ENCODE measurements around the gene TCP11.

Gene TCP11

GRCh38 chr6:35105078-35105477 is 36.1 kb downstream of the TCP11 start:
- H3K4me3 ChIP-seq (ENCODE audit: low read depth in 1 of 2, low read length in 1 of 2): no peak overlapping the region
- TF ChIP-seq CTCF (IDR thresholded peaks at IDR 0.05): no peak
- H3K9me3 ChIP-seq: no peaks in the 10 kb centered on the region
- H3K27ac ChIP-seq: no peak overlapping the region
- H3K27me3 ChIP-seq: no peaks in the 10 kb centered on the region
- H3K4me1 ChIP-seq (ENCODE audit: control insufficient read depth in 1 of 2, insufficient read depth in 1 of 2, low read depth in 1 of 2, low read length in 1 of 2): no peaks in the 10 kb centered on the region
- H3K36me3 ChIP-seq: no peaks in the 10 kb centered on the region

GRCh38 chr6:35099116-35099515 is 42.0 kb downstream of the TCP11 start:
- Histone ChIP-seq H3K4me3 (ENCODE audit: low read depth in 1 of 2, low read length in 1 of 2) (no peak overlapping the region), H3K9me3 (no peaks in the 10 kb centered on the region), H3K27me3 (no peaks in the 10 kb centered on the region), H3K27ac (no peak overlapping the region), H3K4me1 (ENCODE audit: control insufficient read depth in 1 of 2, insufficient read depth in 1 of 2, low read depth in 1 of 2, low read length in 1 of 2) (no peaks in the 10 kb centered on the region), H3K36me3 (no peaks in the 10 kb centered on the region)
- TF ChIP-seq CTCF (IDR thresholded peaks at IDR 0.05): no peak

- no peaks in the 10 kb centered on the region for H3K27me3 ChIP-seq
- H3K27ac ChIP-seq: no peak overlapping the region
- H3K9me3 ChIP-seq: no peaks in the 10 kb centered on the region
- H3K4me3 ChIP-seq (ENCODE audit: low read depth in 1 of 2, low read length in 1 of 2): no peak overlapping the region
- no peak for TF ChIP-seq CTCF (IDR thresholded peaks at IDR 0.05)
- peaks cover 17% of the 10 kb centered on the region for H3K36me3 ChIP-seq
- H3K4me1 ChIP-seq (ENCODE audit: control insufficient read depth in 1 of 2, insufficient read depth in 1 of 2, low read depth in 1 of 2, low read length in 1 of 2): no peaks in the 10 kb centered on the region
Measured at GRCh38 chr6:35096129-35096862, 44.8 kb downstream of the TCP11 start.

- Histone ChIP-seq H3K4me3 (ENCODE audit: low read depth in 1 of 2, low read length in 1 of 2) (no peak overlapping the region), H3K9me3 (no peaks in the 10 kb centered on the region), H3K27me3 (no peaks in the 10 kb centered on the region), H3K27ac (no peak overlapping the region), H3K36me3 (peaks cover 38% of the 10 kb centered on the region), H3K4me1 (ENCODE audit: control insufficient read depth in 1 of 2, insufficient read depth in 1 of 2, low read depth in 1 of 2, low read length in 1 of 2) (no peaks in the 10 kb centered on the region)
- TF ChIP-seq CTCF (IDR thresholded peaks at IDR 0.05): no peak
Measured at GRCh38 chr6:35094183-35094582, 47.0 kb downstream of the TCP11 start.

GRCh38 chr6:35093783-35094182 is 47.4 kb downstream of the TCP11 start:
- Histone ChIP-seq H3K36me3 (peaks cover 42% of the 10 kb centered on the region), H3K27ac (no peak overlapping the region), H3K9me3 (no peaks in the 10 kb centered on the region), H3K27me3 (no peaks in the 10 kb centered on the region), H3K4me3 (ENCODE audit: low read depth in 1 of 2, low read length in 1 of 2) (no peak overlapping the region), H3K4me1 (ENCODE audit: control insufficient read depth in 1 of 2, insufficient read depth in 1 of 2, low read depth in 1 of 2, low read length in 1 of 2) (no peaks in the 10 kb centered on the region)
- no peak for TF ChIP-seq CTCF (IDR thresholded peaks at IDR 0.05)

All from neutrophil (primary cell).